ENCODE data around the gene RIN1.
A peak's percentile ranks its signal among the peaks of the same experiment; 100 is the strongest.

The RIN1 gene

GRCh38 chr11:66297610-66298009 lies 38.6 kb downstream of the RIN1 start:
- DNase-seq (ENCODE audit: low read depth, low spot score) = no peak

- no peak for DNase-seq (ENCODE audit: low read depth, low spot score)
Measured at GRCh38 chr11:66294626-66295620, 41.3 kb downstream of the RIN1 start.

GRCh38 chr11:66293777-66294625 lies 42.2 kb downstream of the RIN1 start:
- no peak for DNase-seq (ENCODE audit: low read depth, low spot score)

- no peak for DNase-seq (ENCODE audit: low read depth, low spot score)
Measured at GRCh38 chr11:66293352-66293751, 42.9 kb downstream of the RIN1 start.

- no peak for DNase-seq (ENCODE audit: low read depth, low spot score)
Measured at GRCh38 chr11:66292543-66293332, 43.5 kb downstream of the RIN1 start.

GRCh38 chr11:66291706-66292542 lies 44.3 kb downstream of the RIN1 start, which contains the start of gene TMEM151A:
TMEM151A (plus strand) TSS chr11:66291894; CDS start chr11:66292014, 120 bp downstream.
- DNase-seq (ENCODE audit: low read depth, low spot score) = no peak

GRCh38 chr11:66291303-66291705 lies 44.9 kb downstream of the RIN1 start:
- no peak for DNase-seq (ENCODE audit: low read depth, low spot score)

- no peak for DNase-seq (ENCODE audit: low read depth, low spot score)
Measured at GRCh38 chr11:66290330-66290621, 46.0 kb downstream of the RIN1 start.

GRCh38 chr11:66289548-66290329 lies 46.5 kb downstream of the RIN1 start:
- no peak for DNase-seq (ENCODE audit: low read depth, low spot score)

- peak; percentile 99 for DNase-seq (ENCODE audit: low read depth, low spot score)
Measured at GRCh38 chr11:66288671-66289547, 47.3 kb downstream of the RIN1 start, which contains the start of gene YIF1A. YIF1A (minus strand) TSS chr11:66289143; CDS start chr11:66288985, 158 bp downstream.

- DNase-seq (ENCODE audit: low read depth, low spot score) = no peak
Measured at GRCh38 chr11:66287889-66288670, 48.2 kb downstream of the RIN1 start.

GRCh38 chr11:66287211-66287888 lies 48.9 kb downstream of the RIN1 start:
- DNase-seq (ENCODE audit: low read depth, low spot score) = no peak

GRCh38 chr11:66286699-66287098 lies 49.5 kb downstream of the RIN1 start:
- DNase-seq (ENCODE audit: low read depth, low spot score) = no peak

- DNase-seq (ENCODE audit: low read depth, low spot score) = no peak
Measured at GRCh38 chr11:66285250-66285947, 50.8 kb downstream of the RIN1 start.

- no peak for DNase-seq (ENCODE audit: low read depth, low spot score)
Measured at GRCh38 chr11:66284526-66285078, 51.6 kb downstream of the RIN1 start.

- no peak for DNase-seq (ENCODE audit: low read depth, low spot score)
Measured at GRCh38 chr11:66283461-66284105, 52.7 kb downstream of the RIN1 start.
